HG03139 (cell line): Measurements from ENCODE around the gene ADGRL3.

ENCODE experiments used
- ATAC-seq: cut with Tn5 transposase; IDR thresholded peaks from one replicate; pipeline ENCODE4 v1.9.1; 2021; ENCODE audit not compliant: unreplicated experiment

ADGRL3 gene

DNA sequence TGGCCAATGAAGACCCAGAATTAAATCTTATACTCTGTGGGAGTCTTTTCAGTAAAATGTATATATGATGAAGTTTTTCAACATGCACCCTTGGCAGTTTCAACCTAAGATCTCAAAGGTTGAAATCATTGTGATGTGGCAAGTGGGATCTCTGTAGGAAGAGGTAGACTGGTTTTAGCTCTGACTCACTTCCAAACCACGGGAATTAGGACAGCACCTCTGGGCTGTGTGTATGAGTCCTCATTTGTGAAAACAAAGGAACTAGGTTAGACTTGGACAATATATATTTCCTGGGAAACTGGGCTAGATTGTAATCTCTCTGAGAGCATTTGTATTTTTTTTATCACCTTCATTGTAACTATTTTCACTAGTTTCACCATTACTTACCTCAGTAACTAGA, 333.0 kb downstream of the ADGRL3 start:
- no peak for ATAC-seq

- ATAC-seq: no peak
These were observed 340.8 kb downstream of the ADGRL3 start for GRCh38 chr4:61540944-61541343.

DNA sequence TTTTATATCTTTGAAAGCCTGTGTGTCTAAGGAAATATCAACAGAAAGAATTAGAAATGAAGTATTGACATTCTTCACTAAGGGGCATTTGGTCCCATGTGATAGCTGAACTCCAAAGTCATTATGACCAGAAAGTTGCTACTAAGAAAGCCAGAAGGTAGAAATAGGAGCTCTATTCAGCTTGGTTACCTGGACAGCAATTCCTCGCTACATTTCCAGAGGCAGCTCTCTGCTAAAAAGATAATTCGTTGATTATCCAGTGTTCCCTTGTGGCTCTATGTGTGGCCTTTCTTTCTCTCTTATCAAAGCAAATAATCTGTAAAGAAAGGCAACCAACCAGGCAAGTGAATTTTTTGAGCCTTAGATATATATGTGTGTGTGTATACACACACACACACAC, 341.3 kb downstream of the ADGRL3 start:
- no peak for ATAC-seq

DNA sequence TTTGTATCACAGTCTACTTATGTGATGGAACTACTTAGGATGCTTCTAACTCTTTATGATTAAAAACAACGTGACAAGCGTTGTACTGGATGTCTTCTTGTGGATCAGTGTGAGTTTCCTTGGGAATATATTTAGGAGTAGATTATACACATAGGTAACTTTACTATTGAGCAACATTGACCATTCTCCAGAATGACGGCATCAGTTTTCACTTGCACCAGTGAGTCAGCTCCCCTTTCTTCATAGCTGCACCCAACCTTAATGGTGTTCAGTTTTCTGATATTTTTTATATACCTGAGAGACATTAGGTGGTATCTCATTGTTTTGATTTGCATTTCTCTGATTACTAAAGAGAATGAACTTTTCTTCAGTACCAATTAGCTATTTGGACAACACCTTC, 343.9 kb downstream of the ADGRL3 start:
- ATAC-seq: no peak

GRCh38 chr4:61545902-61546480, 345.9 kb downstream of the ADGRL3 start:
- no peak for ATAC-seq

GRCh38 chr4:61549336-61549735, 349.2 kb downstream of the ADGRL3 start:
- ATAC-seq: no peak

GRCh38 chr4:61553557-61554125, 353.5 kb downstream of the ADGRL3 start:
- no peak for ATAC-seq

DNA sequence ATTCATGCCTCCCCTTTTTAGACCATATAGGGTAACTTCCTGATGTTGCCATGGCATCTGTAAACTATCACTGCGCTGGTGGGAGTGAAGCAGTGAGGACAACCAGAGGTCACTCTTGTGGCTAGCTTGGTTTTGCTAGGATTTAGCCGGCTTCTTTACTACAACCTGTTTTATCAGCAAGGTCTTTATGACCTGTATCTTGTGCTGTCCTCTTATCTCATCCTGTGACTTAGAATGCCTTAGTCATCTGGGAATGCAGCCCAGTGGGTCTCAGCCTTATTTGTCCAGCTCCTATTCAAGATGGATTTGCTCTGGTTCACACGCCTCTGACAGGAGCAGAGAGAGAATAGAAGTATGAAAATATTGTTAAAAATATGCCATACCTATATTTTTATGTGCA, 355.7 kb downstream of the ADGRL3 start:
- no peak for ATAC-seq

- ATAC-seq: no peak
These were observed 356.2 kb downstream of the ADGRL3 start for GRCh38 chr4:61556277-61556676.

DNA sequence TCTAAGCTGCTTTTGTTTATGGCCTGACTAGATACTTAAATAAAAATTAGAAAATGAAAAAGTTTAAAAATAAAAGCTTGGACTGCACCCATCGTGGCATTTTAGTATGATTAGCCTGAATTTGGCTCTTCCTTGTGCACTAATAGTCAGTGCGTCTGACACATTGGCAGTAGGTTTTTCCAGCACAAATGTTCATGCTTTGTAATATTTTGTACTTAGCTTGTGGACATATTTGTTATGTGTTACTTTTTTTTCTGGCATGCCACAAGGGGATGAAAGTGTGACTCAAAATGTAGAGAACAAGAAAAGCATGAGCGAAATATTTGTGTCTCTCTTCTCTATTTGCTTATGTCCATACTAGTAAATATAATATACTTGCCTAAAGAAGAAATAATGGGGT, 359.3 kb downstream of the ADGRL3 start:
- ATAC-seq: no peak

DNA sequence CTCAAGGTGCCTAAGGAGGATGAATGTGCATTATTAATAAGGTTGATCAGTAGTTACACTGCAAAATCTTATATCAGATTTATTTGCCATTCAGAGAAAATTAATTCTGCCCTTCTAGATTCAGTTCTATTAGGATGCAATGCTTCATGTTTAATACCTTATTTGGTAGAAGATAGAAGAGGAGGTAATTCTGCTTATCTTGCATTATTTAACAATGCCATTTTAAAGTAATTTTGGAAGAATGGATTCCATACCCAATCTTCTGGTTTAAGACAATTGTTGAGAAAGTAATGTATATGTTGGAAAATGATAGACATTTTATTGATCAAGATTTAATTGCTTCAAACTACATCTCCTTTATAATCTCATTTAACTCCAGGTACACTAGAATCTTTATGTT, 360.9 kb downstream of the ADGRL3 start:
- ATAC-seq: no peak

DNA sequence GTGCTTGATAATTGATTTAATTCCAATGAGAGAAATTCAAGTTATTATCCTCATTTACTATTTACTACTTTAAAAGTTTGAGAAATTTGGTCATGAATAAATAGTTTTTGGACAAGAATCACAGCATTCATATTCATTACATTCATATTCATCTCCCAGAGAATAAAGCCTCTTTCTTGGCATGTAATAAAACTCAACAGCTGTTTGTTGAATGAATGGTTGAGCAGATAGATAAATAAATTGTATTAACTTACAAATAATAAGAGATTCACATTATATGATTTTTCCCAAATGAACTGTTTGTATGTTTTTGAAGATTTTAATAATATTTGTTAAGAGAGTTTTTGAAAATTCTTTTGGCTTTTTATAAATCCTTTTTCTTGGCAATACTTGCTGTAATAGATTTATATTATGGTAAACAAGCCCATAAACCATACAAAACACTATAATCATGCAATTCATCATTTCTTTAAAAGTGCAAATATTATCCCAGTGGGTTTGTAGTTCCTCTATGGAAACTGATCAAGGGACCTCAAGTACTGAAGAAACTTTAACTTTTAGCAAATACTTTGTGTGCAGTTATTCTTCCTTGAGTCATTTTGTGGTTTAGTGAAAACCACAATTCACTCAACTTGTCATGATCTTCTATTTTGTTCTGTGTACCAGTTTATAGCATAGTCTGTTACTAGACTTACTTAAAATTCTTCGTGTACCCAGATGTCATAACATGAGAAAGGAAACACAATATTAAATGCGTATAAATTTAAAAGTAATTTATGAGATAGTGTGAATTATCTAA, 371.8 kb downstream of the ADGRL3 start:
- ATAC-seq: no peak

GRCh38 chr4:61575796-61576195, 375.7 kb downstream of the ADGRL3 start:
- ATAC-seq: no peak

DNA sequence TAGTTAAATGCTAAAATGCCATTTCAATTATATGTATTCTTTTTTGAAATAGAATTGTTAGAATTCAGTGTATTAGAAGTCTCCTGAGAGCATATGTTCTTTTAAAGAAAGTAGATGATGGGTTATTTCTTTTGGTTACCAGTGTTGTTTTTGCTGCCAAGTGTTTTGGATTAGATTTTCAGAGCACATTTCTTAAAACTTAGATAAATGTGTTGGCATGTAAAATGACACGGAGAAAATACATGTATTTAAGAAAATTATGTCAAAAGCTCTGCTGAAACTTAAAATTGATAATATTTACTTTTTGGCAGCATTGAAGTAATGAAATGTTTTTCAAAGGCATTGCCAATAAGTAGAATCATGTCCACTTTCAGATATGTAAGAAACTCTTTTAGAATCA, 379.7 kb downstream of the ADGRL3 start:
- ATAC-seq: no peak

DNA sequence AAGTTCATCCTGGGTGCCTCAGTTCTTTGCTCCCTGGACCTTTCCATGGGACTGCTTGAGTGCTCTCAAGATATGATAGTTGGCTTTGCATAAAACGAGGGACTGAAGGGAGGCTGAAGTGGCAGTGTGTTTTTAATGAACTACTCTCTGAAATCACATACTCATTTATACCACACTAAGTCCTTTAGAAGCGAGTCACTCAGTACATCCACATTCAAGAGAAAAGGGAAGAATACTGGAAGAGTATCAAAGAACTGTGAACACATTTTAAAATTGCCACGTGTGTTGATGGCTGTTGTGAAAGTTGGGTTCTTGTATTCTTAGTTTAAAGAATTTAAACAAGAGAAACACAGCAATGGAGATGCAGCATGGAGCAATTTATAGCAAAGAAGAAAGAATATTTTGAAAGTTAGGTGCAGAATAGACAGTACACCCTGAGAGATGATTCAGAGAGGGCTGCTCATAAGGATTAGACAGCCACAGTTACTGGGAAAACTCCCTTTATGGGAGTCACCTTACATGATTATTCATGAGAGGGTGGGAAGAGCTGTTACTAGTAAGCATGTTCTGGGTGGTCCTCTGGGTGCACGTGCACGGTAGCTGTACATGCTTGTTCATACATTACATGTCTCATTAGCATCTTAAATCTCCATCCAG, 380.7 kb downstream of the ADGRL3 start:
- no peak for ATAC-seq

DNA sequence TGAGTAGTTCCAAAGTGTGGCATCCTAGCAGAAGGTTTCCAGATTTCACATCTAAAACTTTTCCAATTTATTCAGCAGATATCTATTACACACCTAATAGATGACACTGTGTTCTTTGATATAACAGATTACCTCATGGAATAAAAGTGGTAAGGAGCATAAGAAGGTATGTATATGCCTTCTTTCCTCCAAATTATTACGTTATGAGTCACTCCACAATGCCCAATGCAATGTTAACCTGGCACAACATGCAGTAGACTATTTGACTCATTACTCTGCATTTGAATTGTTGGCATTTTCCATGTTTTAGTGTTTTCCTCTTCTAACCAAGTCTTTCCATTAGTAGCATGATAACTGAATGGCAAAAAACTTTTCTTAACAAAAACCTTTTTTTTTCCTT, 383.6 kb downstream of the ADGRL3 start:
- ATAC-seq: no peak

DNA sequence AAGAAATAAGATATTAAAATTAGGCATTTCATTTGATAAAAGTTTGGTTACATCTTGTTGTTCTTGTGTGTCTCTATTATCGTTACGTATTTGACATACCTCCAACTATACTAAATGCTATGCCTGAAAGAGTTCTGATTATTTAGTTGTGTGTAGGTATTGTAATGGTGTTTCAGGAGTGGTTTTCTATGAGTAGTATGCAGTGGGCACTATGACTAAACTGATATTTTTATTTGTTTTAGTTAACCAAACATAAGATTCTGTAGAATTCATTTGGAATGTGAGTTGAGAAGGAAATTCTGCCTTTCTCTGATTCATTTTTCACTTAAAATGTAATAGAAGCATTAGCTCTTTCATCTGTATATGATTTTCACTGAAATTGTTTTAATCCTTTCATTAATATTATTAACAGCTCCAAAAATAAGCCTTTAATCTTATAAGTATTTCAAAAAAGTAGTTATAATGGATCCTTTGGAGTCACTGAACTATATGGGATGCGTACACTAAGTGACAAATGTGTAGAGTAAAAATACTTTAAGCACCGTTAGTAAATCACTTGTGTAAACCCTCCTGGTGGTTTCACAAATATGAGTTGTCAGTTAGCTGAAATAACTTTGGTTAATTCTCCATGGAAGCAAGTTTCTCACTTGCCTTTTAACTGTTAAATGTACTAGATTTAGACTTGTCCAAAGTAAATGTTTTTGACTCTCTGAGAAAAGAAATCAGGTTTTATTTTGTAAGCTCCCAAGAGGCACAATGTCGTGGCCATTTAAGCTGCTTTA, 388.7 kb downstream of the ADGRL3 start:
- ATAC-seq: no peak

DNA sequence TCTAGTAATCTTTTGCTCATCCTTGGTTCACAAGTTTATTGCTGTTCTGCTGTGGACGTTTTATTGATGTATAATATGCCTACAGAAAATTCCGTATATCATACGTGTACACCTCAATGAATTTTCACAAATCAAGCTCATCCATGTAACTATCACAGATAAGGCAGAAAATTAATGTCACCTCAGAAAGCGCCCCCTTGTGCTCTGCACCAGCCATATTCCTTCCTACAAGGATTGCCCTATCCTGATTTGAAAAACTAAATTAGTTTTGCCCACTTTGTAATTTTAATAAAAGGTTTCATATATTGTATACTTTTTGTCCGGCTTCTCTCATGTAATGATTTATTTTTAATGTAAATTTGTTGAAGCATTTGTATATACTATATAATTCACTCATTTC, 390.8 kb downstream of the ADGRL3 start:
- ATAC-seq: no peak

DNA sequence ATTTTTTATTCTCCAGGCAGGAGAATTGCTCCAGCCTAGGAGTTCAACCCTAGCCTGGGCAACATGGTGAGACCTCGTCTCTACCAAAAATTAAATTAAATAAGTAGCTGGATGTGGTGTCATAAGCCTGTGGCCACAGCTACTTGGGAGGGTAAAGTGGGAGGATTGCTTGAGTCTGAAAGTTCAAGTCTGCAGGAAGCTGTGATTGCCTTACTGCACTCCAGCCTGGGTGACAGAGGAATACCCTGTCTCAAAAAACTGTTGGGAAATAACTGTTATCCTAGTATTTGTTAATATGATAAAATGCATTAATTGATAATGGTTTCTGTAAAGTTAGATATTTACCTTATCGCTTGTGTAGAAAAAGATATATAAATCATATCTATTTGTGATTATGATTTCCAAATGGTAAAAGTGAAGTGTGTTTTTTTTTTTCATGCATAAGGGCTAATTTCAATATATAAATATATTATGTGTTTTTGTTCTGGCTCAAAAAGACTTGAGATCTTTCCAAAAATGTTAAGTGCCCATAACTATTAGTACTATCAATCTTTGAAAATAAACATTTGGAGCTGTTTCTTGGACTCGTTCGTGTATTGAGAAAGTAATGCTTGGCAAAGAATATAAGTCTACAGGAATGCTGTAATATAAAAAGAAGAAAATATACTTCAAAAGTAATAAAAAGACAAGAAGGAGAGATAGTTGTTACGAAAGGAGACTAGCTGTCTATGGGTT, 396.6 kb downstream of the ADGRL3 start:
- ATAC-seq: no peak

GRCh38 chr4:61603086-61603485, 403.0 kb downstream of the ADGRL3 start:
- ATAC-seq: no peak

DNA sequence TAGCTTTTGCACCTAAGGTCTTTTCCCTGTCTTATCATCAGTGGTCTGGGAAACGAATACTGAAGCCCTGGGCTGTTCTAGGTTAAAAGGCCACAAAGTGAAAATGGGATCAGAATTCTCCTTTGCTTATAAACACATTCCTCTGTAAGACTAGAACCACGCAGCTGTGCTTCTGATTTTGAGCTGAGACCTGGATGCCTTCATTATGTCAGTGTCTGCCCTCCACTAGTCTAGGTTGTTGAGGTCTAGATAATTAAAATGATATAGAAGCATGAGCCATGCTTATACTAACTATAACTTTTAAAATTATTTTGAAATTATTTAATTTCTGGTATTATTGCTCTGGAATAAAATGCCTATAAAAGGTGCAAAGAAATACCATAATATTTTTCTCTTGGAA, 403.9 kb downstream of the ADGRL3 start:
- ATAC-seq: no peak
